Measurements from ENCODE around the gene ALK.

- TF ChIP-seq CTCF (conservative IDR thresholded peaks at IDR 0.05; ENCODE audit: low read depth, low read length) (no peak), EZH2 (IDR thresholded peaks at IDR 0.05; ENCODE audit: borderline replicate concordance, low read depth, low read length, poor library complexity, severe bottlenecking) (no peak)
These were observed 474.5 kb downstream of the ALK start for GRCh38 chr2:29446847-29447246.

Data from A673 (cell line).